SKM-1 treated with dmso at 0.1 percent for 144 hours (cell line): Measurements from ENCODE around the gene SPRR2B.
"Not testable (repeated sequence)": the region's sequence is repeated elsewhere in the genome, so short reads cannot be mapped to it uniquely, and the experiment has no call there.

Experiments used
- DNase-seq: peaks from one replicate; lab custom pipeline; 2025; ENCODE audit not compliant: unreplicated experiment; lab: John Stamatoyannopoulos, UW

SPRR2B gene

GRCh38 chr1:153071511-153071910, at the start of gene SPRR2B:
TSS of gene SPRR2B (minus strand) at chr1:153071611. CDS start at chr1:153070839, 772 bp downstream.
- DNase-seq = no peak

GRCh38 chr1:153120945-153121344, 49.5 kb upstream of the SPRR2B start:
- no peak for DNase-seq

GRCh38 chr1:153119491-153119971, 48.1 kb upstream of the SPRR2B start:
- no peak for DNase-seq

- not testable (repeated sequence) for DNase-seq
Measured at GRCh38 chr1:153115264-153115663, 43.9 kb upstream of the SPRR2B start.

- DNase-seq = no peak
Measured at GRCh38 chr1:153113416-153113815, 42.0 kb upstream of the SPRR2B start, which contains the start of gene SPRR2F. TSS of gene SPRR2F (minus strand) at chr1:153113516. CDS start at chr1:153112733, 783 bp downstream.

GRCh38 chr1:153112454-153112853, 41.0 kb upstream of the SPRR2B start:
- DNase-seq = not testable (repeated sequence)

GRCh38 chr1:153100245-153100644, 28.8 kb upstream of the SPRR2B start:
- no peak for DNase-seq

- no peak for DNase-seq
Measured at GRCh38 chr1:153099461-153100045, 28.1 kb upstream of the SPRR2B start.

- DNase-seq = no peak
Measured at GRCh38 chr1:153095764-153096163, 24.4 kb upstream of the SPRR2B start.

- no peak for DNase-seq
Measured at GRCh38 chr1:153094426-153094825, 23.0 kb upstream of the SPRR2B start, which contains the start of gene SPRR2E. TSS of gene SPRR2E (minus strand) at chr1:153094526. CDS start at chr1:153093751, 775 bp downstream.

GRCh38 chr1:153087652-153088051, 16.2 kb upstream of the SPRR2B start:
- DNase-seq = no peak

- DNase-seq = no peak
Measured at GRCh38 chr1:153081736-153082135, 10.3 kb upstream of the SPRR2B start.

- no peak for DNase-seq
Measured at GRCh38 chr1:153072806-153073726, 1.7 kb upstream of the SPRR2B start.

- DNase-seq = no peak
Measured at GRCh38 chr1:153070243-153070642, 1.2 kb downstream of the SPRR2B start.

- no peak for DNase-seq
Measured at GRCh38 chr1:153058826-153059784, 12.3 kb downstream of the SPRR2B start.

GRCh38 chr1:153058154-153058553, 13.3 kb downstream of the SPRR2B start:
- DNase-seq = no peak

- no peak for DNase-seq
Measured at GRCh38 chr1:153057375-153057774, 14.0 kb downstream of the SPRR2B start, which contains the start of gene SPRR2A. TSS of gene SPRR2A (minus strand) at chr1:153057512. CDS start at chr1:153056735, 777 bp downstream.

GRCh38 chr1:153056111-153056510, 15.3 kb downstream of the SPRR2B start:
- DNase-seq = not testable (repeated sequence)

GRCh38 chr1:153049211-153049610, 22.2 kb downstream of the SPRR2B start:
- no peak for DNase-seq

- DNase-seq = no peak
Measured at GRCh38 chr1:153040950-153041631, 30.3 kb downstream of the SPRR2B start, which contains the start of gene SPRR2D. TSS of gene SPRR2D (minus strand) at chr1:153041120. CDS start at chr1:153040346, 774 bp downstream.
